GM12878 (cell line): ENCODE measurements around the gene EPN1.

Experiments used
- BMI1 ChIP-seq: fragments of 450-650 bp; IDR thresholded peaks from 2 replicates; pipeline ENCODE4 v1.6.1; 2016; ENCODE audit warnings: mild to moderate bottlenecking, moderate library complexity, borderline replicate concordance
- MYC ChIP-seq: IDR thresholded peaks from 2 replicates; pipeline ENCODE4 v1.6.1; 2011; ENCODE audit warnings: mild to moderate bottlenecking, low read length, moderate library complexity, inconsistent platforms; ENCODE audit not compliant: insufficient read depth, insufficient replicate concordance, insufficient read length, severe bottlenecking
- NFIC ChIP-seq: IDR thresholded peaks from 2 replicates; pipeline ENCODE4 v1.6.1; 2012; ENCODE audit warnings: low read depth, mild to moderate bottlenecking, inconsistent platforms, low read length, moderate library complexity
- POLR2A ChIP-seq: IDR thresholded peaks from 2 replicates; pipeline ENCODE4 v1.6.1; 2011; ENCODE audit warnings: low read depth, mild to moderate bottlenecking, low read length
- SMC3 ChIP-seq: IDR thresholded peaks from 2 replicates; pipeline ENCODE4 v1.6.1; 2011; ENCODE audit warnings: low read length, improper control_type of control experiment, borderline replicate concordance
- TF ChIP-seq, protein P1 (sequence below): IDR thresholded peaks from 2 replicates; pipeline ENCODE4 v1.6.1; 2012; ENCODE audit warnings: mild to moderate bottlenecking, low read depth, low read length
- TF ChIP-seq, protein P2 (sequence below): IDR thresholded peaks from 2 replicates; pipeline ENCODE4 v1.6.1; 2011; ENCODE audit warnings: borderline replicate concordance, low read depth, mild to moderate bottlenecking, moderate library complexity, low read length; ENCODE audit not compliant: insufficient read depth, poor library complexity, severe bottlenecking

DNA sequence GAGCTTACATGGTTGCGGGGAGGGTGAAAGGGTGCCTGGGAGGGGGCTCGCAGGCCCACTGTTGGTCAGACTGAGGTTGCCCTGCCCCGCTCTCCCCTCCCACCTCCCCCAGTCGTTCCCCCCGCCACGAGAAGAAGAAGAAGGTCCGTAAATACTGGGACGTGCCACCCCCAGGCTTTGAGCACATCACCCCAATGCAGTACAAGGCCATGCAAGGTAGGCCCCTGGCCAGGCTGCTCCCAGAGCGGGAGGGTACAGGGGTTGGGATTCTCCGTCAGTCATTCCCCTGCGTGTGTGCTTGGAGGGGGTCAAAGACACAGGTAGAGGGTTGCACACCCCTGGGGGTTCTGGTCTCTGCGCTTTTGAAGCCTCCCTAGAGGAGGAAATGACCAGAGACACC is 14.6 kb upstream of the EPN1 start:
- TF ChIP-seq POLR2A, result no peak
- no peak for TF ChIP-seq SMC3
- TF ChIP-seq, protein P1, sequence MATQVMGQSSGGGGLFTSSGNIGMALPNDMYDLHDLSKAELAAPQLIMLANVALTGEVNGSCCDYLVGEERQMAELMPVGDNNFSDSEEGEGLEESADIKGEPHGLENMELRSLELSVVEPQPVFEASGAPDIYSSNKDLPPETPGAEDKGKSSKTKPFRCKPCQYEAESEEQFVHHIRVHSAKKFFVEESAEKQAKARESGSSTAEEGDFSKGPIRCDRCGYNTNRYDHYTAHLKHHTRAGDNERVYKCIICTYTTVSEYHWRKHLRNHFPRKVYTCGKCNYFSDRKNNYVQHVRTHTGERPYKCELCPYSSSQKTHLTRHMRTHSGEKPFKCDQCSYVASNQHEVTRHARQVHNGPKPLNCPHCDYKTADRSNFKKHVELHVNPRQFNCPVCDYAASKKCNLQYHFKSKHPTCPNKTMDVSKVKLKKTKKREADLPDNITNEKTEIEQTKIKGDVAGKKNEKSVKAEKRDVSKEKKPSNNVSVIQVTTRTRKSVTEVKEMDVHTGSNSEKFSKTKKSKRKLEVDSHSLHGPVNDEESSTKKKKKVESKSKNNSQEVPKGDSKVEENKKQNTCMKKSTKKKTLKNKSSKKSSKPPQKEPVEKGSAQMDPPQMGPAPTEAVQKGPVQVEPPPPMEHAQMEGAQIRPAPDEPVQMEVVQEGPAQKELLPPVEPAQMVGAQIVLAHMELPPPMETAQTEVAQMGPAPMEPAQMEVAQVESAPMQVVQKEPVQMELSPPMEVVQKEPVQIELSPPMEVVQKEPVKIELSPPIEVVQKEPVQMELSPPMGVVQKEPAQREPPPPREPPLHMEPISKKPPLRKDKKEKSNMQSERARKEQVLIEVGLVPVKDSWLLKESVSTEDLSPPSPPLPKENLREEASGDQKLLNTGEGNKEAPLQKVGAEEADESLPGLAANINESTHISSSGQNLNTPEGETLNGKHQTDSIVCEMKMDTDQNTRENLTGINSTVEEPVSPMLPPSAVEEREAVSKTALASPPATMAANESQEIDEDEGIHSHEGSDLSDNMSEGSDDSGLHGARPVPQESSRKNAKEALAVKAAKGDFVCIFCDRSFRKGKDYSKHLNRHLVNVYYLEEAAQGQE, result no peak
- TF ChIP-seq MYC, result no peak
- TF ChIP-seq BMI1, result no peak
- TF ChIP-seq, protein P2, sequence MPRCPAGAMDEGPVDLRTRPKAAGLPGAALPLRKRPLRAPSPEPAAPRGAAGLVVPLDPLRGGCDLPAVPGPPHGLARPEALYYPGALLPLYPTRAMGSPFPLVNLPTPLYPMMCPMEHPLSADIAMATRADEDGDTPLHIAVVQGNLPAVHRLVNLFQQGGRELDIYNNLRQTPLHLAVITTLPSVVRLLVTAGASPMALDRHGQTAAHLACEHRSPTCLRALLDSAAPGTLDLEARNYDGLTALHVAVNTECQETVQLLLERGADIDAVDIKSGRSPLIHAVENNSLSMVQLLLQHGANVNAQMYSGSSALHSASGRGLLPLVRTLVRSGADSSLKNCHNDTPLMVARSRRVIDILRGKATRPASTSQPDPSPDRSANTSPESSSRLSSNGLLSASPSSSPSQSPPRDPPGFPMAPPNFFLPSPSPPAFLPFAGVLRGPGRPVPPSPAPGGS, result no peak
- no peak for TF ChIP-seq NFIC
